ENCODE data around the gene YJEFN3. TPM values are rescaled to one million over a fixed set of nuclear protein-coding genes. Genes with fewer than 3 reads are reported as not detected.
A peak's percentile ranks its signal among the peaks of the same experiment; 100 is the strongest.

The YJEFN3 gene
- total RNA-seq, 1 experiment from 2014 or later = 18.5 TPM

DNA sequence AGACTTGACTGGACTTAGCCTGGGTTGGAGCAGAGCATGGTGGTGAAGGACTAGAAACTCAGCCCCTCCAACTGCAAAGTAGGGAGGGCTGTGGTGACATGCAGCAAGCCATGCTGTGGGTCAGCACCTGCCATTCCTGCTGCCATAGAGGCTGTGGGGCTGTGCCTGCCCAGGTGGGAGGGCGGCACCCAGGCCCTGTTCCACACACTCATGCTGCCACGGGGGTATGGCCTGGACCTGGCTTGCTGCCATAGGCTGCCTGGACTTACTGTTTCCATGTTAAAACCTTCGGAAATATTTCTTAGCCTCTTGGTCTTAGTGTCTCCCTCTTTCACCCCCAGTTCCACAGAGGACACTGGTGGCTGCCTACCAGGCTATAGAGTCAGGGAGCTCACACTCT, 38.7 kb downstream of the YJEFN3 start:
- ChIA-PET POLR2A (ENCODE audit: unreplicated experiment) (no interaction called here), CTCF (no interaction called here)
- no peak overlapping the region for H3K4me2 ChIP-seq
- no peaks in the 10 kb centered on the region for H3K79me2 ChIP-seq (ENCODE audit: low read depth)
- no peaks in the 10 kb centered on the region for H3K9me2 ChIP-seq (ENCODE audit: insufficient read depth)
- no peak for TF ChIP-seq EZH2 (IDR thresholded peaks at IDR 0.05; ENCODE audit: low read depth)
- H2AFZ ChIP-seq = no peak overlapping the region
- H3K27me3 ChIP-seq (ENCODE audit: insufficient read depth, low read depth) = no peaks in the 10 kb centered on the region
- intact Hi-C loops (cut with micrococcal nuclease; ENCODE audit: unreplicated experiment) = no loop called here
- no peak for DNase-seq
- no peak overlapping the region for H3K27ac ChIP-seq
- peaks cover 11% of the 10 kb centered on the region for H3F3A ChIP-seq (ENCODE audit: insufficient read depth, low read depth)
- no peaks in the 10 kb centered on the region for H3K36me3 ChIP-seq (ENCODE audit: low read depth)
- no TSS peak for BruUV-seq (replicated peaks)
- no peaks in the 10 kb centered on the region for H3K9me3 ChIP-seq (ENCODE audit: insufficient read depth, low read depth)
- no peaks in the 10 kb centered on the region for H4K20me1 ChIP-seq (ENCODE audit: insufficient read depth)
- no peak overlapping the region for H3K4me3 ChIP-seq
- peaks cover 10% of the 10 kb centered on the region for H3K4me1 ChIP-seq (replicated peaks; ENCODE audit: insufficient read depth)

DNA sequence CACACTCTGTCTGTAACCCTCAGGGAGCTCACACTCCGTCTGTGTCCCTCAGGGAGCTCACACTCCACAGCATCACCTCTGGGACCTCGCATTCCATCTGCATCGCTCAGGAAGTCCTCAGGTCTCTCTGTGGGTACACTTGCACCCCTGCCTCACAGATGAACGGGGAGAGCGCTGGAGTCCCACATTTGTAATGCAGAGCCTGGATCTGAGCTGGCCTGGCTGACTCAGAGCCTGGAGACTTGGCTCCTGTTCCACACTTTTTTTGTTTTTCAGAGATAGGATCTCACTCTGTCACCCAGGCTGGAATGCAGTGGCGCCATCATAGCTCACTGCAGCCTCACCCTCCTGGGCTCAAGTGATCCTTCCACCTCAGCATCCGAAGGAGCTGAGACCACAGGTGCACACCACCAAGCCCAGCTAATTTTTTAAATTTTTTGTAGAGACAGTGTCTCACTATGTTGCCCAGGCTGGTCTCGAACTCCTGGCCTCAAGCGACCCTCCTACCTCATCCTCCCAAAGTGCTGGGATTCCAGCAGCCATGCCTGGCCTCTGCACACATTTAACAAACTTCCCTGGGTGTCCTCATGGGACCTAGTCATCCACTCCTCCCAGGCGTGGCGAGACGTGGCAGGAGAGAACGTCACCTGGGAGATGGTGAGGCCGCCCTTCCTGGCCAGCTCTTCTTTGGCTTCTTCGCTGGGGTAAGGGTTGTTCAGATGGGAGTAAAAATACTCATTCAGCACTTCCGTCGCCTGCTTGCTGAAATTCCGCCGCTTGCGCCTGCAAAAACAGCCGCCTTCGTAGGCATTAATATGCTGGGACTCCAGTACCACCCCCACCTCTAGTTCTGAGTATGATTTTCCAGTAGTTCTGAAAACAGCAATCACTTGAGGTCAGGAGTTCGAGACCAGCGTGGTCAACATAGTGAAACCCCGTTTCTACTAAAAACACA, 40.4 kb downstream of the YJEFN3 start:
- ChIA-PET CTCF (interaction anchor here (0.6 to 1.1 kb wide), 3 partner anchors 13 to 471 kb away, joined by 3 read pairs; partner anchors contain the start of gene GMIP), POLR2A (ENCODE audit: unreplicated experiment) (interaction anchor here (0.6 to 1.1 kb wide), 3 partner anchors 36 to 60 kb away, joined by 3 to 5 read pairs (median 4); no protein-coding TSS in a partner anchor)
- Histone ChIP-seq H3F3A (ENCODE audit: insufficient read depth, low read depth) (peaks cover 11% of the 10 kb centered on the region), H3K9me3 (ENCODE audit: insufficient read depth, low read depth) (no peaks in the 10 kb centered on the region), H3K4me3 (no peak overlapping the region), H3K27me3 (ENCODE audit: insufficient read depth, low read depth) (no peaks in the 10 kb centered on the region), H3K27ac (no peak overlapping the region), H4K20me1 (ENCODE audit: insufficient read depth) (no peaks in the 10 kb centered on the region), H2AFZ (no peak overlapping the region), H3K36me3 (ENCODE audit: low read depth) (no peaks in the 10 kb centered on the region), H3K9me2 (ENCODE audit: insufficient read depth) (no peaks in the 10 kb centered on the region), H3K4me1 (replicated peaks; ENCODE audit: insufficient read depth) (peaks cover 10% of the 10 kb centered on the region), H3K4me2 (no peak overlapping the region), H3K79me2 (ENCODE audit: low read depth) (no peaks in the 10 kb centered on the region)
- intact Hi-C loops (cut with micrococcal nuclease; ENCODE audit: unreplicated experiment) = no loop called here
- no peak for TF ChIP-seq EZH2 (IDR thresholded peaks at IDR 0.05; ENCODE audit: low read depth)
- TF ChIP-seq, protein P1, sequence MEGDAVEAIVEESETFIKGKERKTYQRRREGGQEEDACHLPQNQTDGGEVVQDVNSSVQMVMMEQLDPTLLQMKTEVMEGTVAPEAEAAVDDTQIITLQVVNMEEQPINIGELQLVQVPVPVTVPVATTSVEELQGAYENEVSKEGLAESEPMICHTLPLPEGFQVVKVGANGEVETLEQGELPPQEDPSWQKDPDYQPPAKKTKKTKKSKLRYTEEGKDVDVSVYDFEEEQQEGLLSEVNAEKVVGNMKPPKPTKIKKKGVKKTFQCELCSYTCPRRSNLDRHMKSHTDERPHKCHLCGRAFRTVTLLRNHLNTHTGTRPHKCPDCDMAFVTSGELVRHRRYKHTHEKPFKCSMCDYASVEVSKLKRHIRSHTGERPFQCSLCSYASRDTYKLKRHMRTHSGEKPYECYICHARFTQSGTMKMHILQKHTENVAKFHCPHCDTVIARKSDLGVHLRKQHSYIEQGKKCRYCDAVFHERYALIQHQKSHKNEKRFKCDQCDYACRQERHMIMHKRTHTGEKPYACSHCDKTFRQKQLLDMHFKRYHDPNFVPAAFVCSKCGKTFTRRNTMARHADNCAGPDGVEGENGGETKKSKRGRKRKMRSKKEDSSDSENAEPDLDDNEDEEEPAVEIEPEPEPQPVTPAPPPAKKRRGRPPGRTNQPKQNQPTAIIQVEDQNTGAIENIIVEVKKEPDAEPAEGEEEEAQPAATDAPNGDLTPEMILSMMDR (conservative IDR thresholded peaks at IDR 0.05) = no peak
- peak; percentile 64 to 71 for DNase-seq
- no TSS peak for BruUV-seq (replicated peaks)

DNA sequence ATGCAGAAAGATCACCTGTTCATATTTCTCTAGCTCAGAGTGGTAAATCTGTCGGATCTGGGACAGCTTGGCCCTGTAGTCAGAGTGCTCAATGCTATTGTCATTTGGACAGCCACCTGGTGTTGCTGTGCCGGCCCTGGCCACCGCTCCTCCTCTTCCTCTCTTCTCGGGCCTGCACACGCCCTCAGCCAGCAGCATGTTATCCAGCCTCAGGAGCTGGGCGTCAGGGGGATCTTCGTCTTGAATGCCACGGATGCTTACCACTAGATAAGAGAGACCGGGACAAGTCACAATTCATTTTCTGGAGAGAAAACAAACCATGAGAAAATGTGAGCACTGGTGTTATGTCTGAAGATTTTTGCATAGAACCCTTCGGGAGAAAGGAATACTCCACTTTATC, 41.9 kb downstream of the YJEFN3 start:
- Histone ChIP-seq H3K79me2 (ENCODE audit: low read depth) (no peaks in the 10 kb centered on the region), H3K27me3 (ENCODE audit: insufficient read depth, low read depth) (no peaks in the 10 kb centered on the region), H2AFZ (no peak overlapping the region), H3K4me1 (replicated peaks; ENCODE audit: insufficient read depth) (peaks cover 10% of the 10 kb centered on the region), H3K4me3 (no peak overlapping the region), H3K9me3 (ENCODE audit: insufficient read depth, low read depth) (no peaks in the 10 kb centered on the region), H3K9me2 (ENCODE audit: insufficient read depth) (no peaks in the 10 kb centered on the region), H3K36me3 (ENCODE audit: low read depth) (no peaks in the 10 kb centered on the region), H3K27ac (no peak overlapping the region), H3K4me2 (no peak overlapping the region), H3F3A (ENCODE audit: insufficient read depth, low read depth) (peaks cover 15% of the 10 kb centered on the region), H4K20me1 (ENCODE audit: insufficient read depth) (no peaks in the 10 kb centered on the region)
- DNase-seq = no peak
- intact Hi-C loops (cut with micrococcal nuclease; ENCODE audit: unreplicated experiment) = no loop called here
- TF ChIP-seq, protein P1 (conservative IDR thresholded peaks at IDR 0.05) = no peak
- no peak for TF ChIP-seq EZH2 (IDR thresholded peaks at IDR 0.05; ENCODE audit: low read depth)
- ChIA-PET CTCF (no interaction called here), POLR2A (ENCODE audit: unreplicated experiment) (no interaction called here)
- no TSS peak for BruUV-seq (replicated peaks)

Data from PC-9 (cell line).